ENCODE results near the gene LGALS13.

LGALS13 gene

GRCh38 chr19:39566064-39566463, 36.3 kb upstream of the LGALS13 start:
- no peak for DNase-seq (ENCODE audit: extremely low read depth, low read depth)
- no peak for TF ChIP-seq CTCF (IDR thresholded peaks at IDR 0.05; ENCODE audit: low read depth, low read length)

GRCh38 chr19:39568604-39569003, 33.7 kb upstream of the LGALS13 start:
- TF ChIP-seq CTCF (IDR thresholded peaks at IDR 0.05; ENCODE audit: low read depth, low read length) = no peak
- no peak for DNase-seq (ENCODE audit: extremely low read depth, low read depth)

- TF ChIP-seq CTCF (IDR thresholded peaks at IDR 0.05; ENCODE audit: low read depth, low read length) = no peak
- no peak for DNase-seq (ENCODE audit: extremely low read depth, low read depth)
Observed at GRCh38 chr19:39582442-39582841, 19.9 kb upstream of the LGALS13 start.

GRCh38 chr19:39582891-39583625, 19.3 kb upstream of the LGALS13 start:
- no peak for TF ChIP-seq CTCF (IDR thresholded peaks at IDR 0.05; ENCODE audit: low read depth, low read length)
- DNase-seq (ENCODE audit: extremely low read depth, low read depth) = no peak

GRCh38 chr19:39587496-39587895, 14.8 kb upstream of the LGALS13 start:
- no peak for TF ChIP-seq CTCF (IDR thresholded peaks at IDR 0.05; ENCODE audit: low read depth, low read length)
- DNase-seq (ENCODE audit: extremely low read depth, low read depth) = no peak

- TF ChIP-seq CTCF (IDR thresholded peaks at IDR 0.05; ENCODE audit: low read depth, low read length) = no peak
- no peak for DNase-seq (ENCODE audit: extremely low read depth, low read depth)
Observed at GRCh38 chr19:39588066-39588465, 14.3 kb upstream of the LGALS13 start.

- DNase-seq (ENCODE audit: extremely low read depth, low read depth) = no peak
- no peak for TF ChIP-seq CTCF (IDR thresholded peaks at IDR 0.05; ENCODE audit: low read depth, low read length)
Observed at GRCh38 chr19:39590265-39590664, 12.1 kb upstream of the LGALS13 start.

Measured in AG09319 (cell line).